HepG2 (cell line): ENCODE results near the gene RAB29. TPM values are rescaled to one million over a fixed set of nuclear protein-coding genes. Genes with fewer than 3 reads are reported as not detected.

Experiments used
- CEBPG ChIP-seq: IDR thresholded peaks from 2 replicates; pipeline ENCODE4 v1.6.1; 2016
- ETV5 ChIP-seq: IDR thresholded peaks from 2 replicates; pipeline ENCODE4 v1.6.1; 2018; ENCODE audit warnings: missing biosample characterization, missing genetic modification reagents, inconsistent platforms, borderline replicate concordance
- HOXA3 ChIP-seq: sonication (generic); formaldehyde crosslinking; IDR thresholded peaks from 2 replicates; pipeline ENCODE4 v1.5.0; 2020; ENCODE audit warnings: missing genetic modification reagents
- IKZF1 ChIP-seq: fragments of 450-650 bp; IDR thresholded peaks from 2 replicates; pipeline ENCODE4 v1.7.1; 2016
- MAFK ChIP-seq, 2 experiments: IDR thresholded peaks in 1 of 2; conservative IDR thresholded peaks in 1 of 2; 2 replicates each; pipeline ENCODE4 v1.6.1; 2011; ENCODE audit warnings: improper control_type of control experiment in 2 of 2, low read length in 2 of 2
- SAP130 ChIP-seq: IDR thresholded peaks from 2 replicates; pipeline ENCODE4 v1.6.1; 2016; ENCODE audit warnings: low read depth
- SIX4 ChIP-seq: sonication (generic); formaldehyde crosslinking; IDR thresholded peaks from 2 replicates; pipeline ENCODE4 v1.4.0; 2020; ENCODE audit warnings: missing genetic modification reagents
- ZBTB7A ChIP-seq: sonication (generic); formaldehyde crosslinking; IDR thresholded peaks from 2 replicates; pipeline ENCODE4 v1.8.0; 2022; ENCODE audit warnings: mild to moderate bottlenecking, missing genetic modification reagents
- ZNF205 ChIP-seq: IDR thresholded peaks from 2 replicates; pipeline ENCODE4 v1.6.1; 2018; ENCODE audit warnings: missing biosample characterization, missing genetic modification reagents
- ZNF430 ChIP-seq: sonication (generic); formaldehyde crosslinking; IDR thresholded peaks from 2 replicates; pipeline ENCODE4 v1.9.0; 2021; ENCODE audit warnings: mild to moderate bottlenecking, missing genetic modification reagents
- ZNF564 ChIP-seq: sonication (generic); formaldehyde crosslinking; IDR thresholded peaks from 2 replicates; pipeline ENCODE4 v1.8.1; 2023; ENCODE audit warnings: mild to moderate bottlenecking, missing genetic modification reagents
- ZNF709 ChIP-seq: sonication (generic); formaldehyde crosslinking; IDR thresholded peaks from 2 replicates; pipeline ENCODE4 v1.5.0; 2020; ENCODE audit warnings: mild to moderate bottlenecking, missing genetic modification reagents
- ZNF747 ChIP-seq: sonication (generic); formaldehyde crosslinking; IDR thresholded peaks from 2 replicates; pipeline ENCODE4 v1.8.1; 2023; ENCODE audit warnings: missing genetic modification reagents, mild to moderate bottlenecking, borderline replicate concordance
- polyA plus RNA-seq, 8 experiments: library from polyadenylated mRNA; depleted of rRNA in 3 of 8; stranded (reverse) in 7 of 8; unstranded in 1 of 8; fragments of >200 nt; fragmentation: Illumina TruSeq in 4 of 8; extraction: Trizol in 4 of 8; gene quantifications; 2 replicates each; pipeline versions ENCODE4 v1.2.1 to v1.2.3, GENCODE V29; 2011 to 2016; ENCODE audit warnings: low read depth in 4 of 8, missing spikeins in 1 of 8, mixed read lengths in 1 of 8; ENCODE audit not compliant: insufficient read depth in 1 of 8
- total RNA-seq, 5 experiments: library from RNA; depleted of rRNA; stranded (reverse); fragments of >200 nt; fragmentation: Illumina TruSeq; extraction: Trizol; gene quantifications; 2 replicates each; pipeline ENCODE4 v1.2.3, GENCODE V29; 2016; ENCODE audit warnings: low read depth in 1 of 5
- TF ChIP-seq, protein P1 (sequence below): IDR thresholded peaks from 2 replicates; pipeline ENCODE4 v1.6.1; 2016; ENCODE audit warnings: low read depth, control low read depth
- TF ChIP-seq, protein P2 (sequence below): IDR thresholded peaks from 2 replicates; pipeline ENCODE4 v1.6.1; 2016; ENCODE audit warnings: low read depth
- TF ChIP-seq, protein P3 (sequence below): sonication (generic); formaldehyde crosslinking; IDR thresholded peaks from 2 replicates; pipeline ENCODE4 v1.4.0; 2020; ENCODE audit warnings: missing genetic modification reagents
- TF ChIP-seq, protein P4 (sequence below): sonication (generic); formaldehyde crosslinking; IDR thresholded peaks from 2 replicates; pipeline ENCODE4 v1.4.0; 2020; ENCODE audit warnings: missing genetic modification reagents, borderline replicate concordance
- TF ChIP-seq, protein P5 (sequence below): sonication (generic); formaldehyde crosslinking; IDR thresholded peaks from 2 replicates; pipeline ENCODE4 v1.8.0; 2022; ENCODE audit warnings: low read depth, missing genetic modification reagents
- TF ChIP-seq, protein P6 (sequence below): sonication (generic); formaldehyde crosslinking; IDR thresholded peaks from 2 replicates; pipeline ENCODE4 v1.4.0; 2020; ENCODE audit warnings: missing genetic modification reagents
- TF ChIP-seq, protein P7 (sequence below): sonication (generic); formaldehyde crosslinking; IDR thresholded peaks from 2 replicates; pipeline ENCODE4 v1.4.0; 2020; ENCODE audit warnings: missing genetic modification reagents

RAB29 gene
- total and polyA plus RNA-seq, 2 of the 13 experiments (the other 11 are each of a cell fraction or from before 2014, with no cell fraction given) = 8.7 to 10.1 TPM

DNA sequence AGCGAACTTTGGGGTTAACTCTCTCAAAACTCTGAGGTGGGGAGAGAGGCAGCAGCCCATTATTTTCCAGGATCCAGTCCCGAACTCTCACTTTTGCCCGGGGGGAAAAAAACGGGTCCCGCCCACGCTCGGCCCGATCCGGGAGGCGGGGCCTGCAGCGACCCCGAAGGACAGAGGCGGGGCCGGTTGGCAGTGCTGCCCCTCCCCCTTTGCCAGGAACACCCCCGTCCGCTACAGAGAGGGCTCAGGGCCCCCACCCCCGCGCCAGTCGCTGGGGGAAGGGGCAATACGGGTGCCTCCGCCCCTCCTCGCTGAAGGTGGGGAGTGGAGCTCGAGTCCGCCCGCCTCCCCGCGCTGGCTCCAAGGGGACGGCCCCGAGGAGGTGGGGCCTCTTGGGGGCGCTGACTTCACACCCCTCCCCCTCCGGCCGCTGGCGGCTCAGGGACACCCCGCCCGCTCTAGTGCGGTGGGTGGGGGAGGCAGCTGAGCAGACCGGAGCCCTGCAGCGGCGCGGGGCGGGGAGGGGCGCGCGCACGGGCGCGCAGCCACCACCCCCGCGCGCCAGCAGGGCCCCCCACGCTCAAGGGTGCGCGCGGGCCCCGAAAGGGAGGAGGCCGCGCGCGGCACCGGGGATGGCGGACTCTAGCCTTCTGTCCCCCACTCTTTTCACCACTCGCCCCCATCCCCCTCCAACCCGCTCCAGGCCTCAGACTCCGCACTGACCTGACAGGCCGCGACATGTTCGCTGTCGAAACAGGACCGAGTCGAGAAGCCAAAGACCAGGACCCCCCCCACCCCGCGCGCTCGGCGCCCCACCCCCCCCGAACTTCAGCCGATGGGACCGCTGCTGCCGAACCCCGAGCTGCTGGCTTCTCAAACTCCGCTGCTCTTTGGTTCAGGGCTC is 25.8 kb downstream of the RAB29 start (continued):
- TF ChIP-seq, protein P1, sequence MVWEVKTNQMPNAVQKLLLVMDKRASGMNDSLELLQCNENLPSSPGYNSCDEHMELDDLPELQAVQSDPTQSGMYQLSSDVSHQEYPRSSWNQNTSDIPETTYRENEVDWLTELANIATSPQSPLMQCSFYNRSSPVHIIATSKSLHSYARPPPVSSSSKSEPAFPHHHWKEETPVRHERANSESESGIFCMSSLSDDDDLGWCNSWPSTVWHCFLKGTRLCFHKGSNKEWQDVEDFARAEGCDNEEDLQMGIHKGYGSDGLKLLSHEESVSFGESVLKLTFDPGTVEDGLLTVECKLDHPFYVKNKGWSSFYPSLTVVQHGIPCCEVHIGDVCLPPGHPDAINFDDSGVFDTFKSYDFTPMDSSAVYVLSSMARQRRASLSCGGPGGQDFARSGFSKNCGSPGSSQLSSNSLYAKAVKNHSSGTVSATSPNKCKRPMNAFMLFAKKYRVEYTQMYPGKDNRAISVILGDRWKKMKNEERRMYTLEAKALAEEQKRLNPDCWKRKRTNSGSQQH = peak; percentile 57
- TF ChIP-seq MAFK (conservative IDR thresholded peaks at IDR 0.05 in 1 of 2, IDR thresholded peaks at IDR 0.05 in 1 of 2; ENCODE audit: low read length in 2 of 2) (no peak), ZNF747 (CRISPR knock-in tag) (no peak), ZNF709 (CRISPR knock-in tag) (0 out of 2 replicates have a peak, but pooled peaks have one; percentile 52), ZNF430 (CRISPR knock-in tag) (peak; percentile 75; the same call in 1 of the 2 replicates), CEBPG (peak; percentile 18; the same call in 1 of the 2 replicates), ZBTB7A (CRISPR knock-in tag) (peak; percentile 49), ZNF205 (peak; percentile 81), ZNF564 (CRISPR knock-in tag) (peak; percentile 47; the same call in 1 of the 2 replicates), HOXA3 (peak; percentile 67), SAP130 (CRISPR knock-in tag) (peak; percentile 79), ETV5 (CRISPR knock-in tag) (peak; percentile 40; the same call in 1 of the 2 replicates), IKZF1 (no peak), SIX4 (CRISPR knock-in tag) (no peak; the same call in 1 of the 2 replicates)
- TF ChIP-seq, protein P2, sequence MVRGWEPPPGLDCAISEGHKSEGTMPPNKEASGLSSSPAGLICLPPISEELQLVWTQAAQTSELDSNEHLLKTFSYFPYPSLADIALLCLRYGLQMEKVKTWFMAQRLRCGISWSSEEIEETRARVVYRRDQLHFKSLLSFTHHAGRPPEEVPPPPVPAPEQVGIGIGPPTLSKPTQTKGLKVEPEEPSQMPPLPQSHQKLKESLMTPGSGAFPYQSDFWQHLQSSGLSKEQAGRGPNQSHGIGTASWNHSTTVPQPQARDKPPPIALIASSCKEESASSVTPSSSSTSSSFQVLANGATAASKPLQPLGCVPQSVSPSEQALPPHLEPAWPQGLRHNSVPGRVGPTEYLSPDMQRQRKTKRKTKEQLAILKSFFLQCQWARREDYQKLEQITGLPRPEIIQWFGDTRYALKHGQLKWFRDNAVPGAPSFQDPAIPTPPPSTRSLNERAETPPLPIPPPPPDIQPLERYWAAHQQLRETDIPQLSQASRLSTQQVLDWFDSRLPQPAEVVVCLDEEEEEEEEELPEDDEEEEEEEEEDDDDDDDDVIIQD = peak; percentile 69
- TF ChIP-seq, protein P3, sequence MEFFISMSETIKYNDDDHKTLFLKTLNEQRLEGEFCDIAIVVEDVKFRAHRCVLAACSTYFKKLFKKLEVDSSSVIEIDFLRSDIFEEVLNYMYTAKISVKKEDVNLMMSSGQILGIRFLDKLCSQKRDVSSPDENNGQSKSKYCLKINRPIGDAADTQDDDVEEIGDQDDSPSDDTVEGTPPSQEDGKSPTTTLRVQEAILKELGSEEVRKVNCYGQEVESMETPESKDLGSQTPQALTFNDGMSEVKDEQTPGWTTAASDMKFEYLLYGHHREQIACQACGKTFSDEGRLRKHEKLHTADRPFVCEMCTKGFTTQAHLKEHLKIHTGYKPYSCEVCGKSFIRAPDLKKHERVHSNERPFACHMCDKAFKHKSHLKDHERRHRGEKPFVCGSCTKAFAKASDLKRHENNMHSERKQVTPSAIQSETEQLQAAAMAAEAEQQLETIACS = peak; percentile 82
- TF ChIP-seq, protein P4, sequence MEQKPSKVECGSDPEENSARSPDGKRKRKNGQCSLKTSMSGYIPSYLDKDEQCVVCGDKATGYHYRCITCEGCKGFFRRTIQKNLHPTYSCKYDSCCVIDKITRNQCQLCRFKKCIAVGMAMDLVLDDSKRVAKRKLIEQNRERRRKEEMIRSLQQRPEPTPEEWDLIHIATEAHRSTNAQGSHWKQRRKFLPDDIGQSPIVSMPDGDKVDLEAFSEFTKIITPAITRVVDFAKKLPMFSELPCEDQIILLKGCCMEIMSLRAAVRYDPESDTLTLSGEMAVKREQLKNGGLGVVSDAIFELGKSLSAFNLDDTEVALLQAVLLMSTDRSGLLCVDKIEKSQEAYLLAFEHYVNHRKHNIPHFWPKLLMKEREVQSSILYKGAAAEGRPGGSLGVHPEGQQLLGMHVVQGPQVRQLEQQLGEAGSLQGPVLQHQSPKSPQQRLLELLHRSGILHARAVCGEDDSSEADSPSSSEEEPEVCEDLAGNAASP = 0 out of 2 replicates have a peak, but pooled peaks have one; percentile 35
- TF ChIP-seq, protein P5, sequence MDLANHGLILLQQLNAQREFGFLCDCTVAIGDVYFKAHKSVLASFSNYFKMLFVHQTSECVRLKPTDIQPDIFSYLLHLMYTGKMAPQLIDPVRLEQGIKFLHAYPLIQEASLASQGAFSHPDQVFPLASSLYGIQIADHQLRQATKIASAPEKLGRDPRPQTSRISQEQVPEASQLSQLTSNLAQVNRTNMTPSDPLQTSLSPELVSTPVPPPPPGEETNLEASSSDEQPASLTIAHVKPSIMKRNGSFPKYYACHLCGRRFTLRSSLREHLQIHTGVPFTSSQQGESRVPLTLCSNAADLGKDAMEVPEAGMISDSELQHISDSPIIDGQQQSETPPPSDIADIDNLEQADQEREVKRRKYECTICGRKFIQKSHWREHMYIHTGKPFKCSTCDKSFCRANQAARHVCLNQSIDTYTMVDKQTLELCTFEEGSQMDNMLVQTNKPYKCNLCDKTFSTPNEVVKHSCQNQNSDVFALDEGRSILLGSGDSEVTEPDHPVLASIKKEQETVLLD (CRISPR knock-in tag) = peak; percentile 88
- TF ChIP-seq, protein P6, sequence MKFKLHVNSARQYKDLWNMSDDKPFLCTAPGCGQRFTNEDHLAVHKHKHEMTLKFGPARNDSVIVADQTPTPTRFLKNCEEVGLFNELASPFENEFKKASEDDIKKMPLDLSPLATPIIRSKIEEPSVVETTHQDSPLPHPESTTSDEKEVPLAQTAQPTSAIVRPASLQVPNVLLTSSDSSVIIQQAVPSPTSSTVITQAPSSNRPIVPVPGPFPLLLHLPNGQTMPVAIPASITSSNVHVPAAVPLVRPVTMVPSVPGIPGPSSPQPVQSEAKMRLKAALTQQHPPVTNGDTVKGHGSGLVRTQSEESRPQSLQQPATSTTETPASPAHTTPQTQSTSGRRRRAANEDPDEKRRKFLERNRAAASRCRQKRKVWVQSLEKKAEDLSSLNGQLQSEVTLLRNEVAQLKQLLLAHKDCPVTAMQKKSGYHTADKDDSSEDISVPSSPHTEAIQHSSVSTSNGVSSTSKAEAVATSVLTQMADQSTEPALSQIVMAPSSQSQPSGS (CRISPR knock-in tag) = peak; percentile 69; the same call in 1 of the 2 replicates
- TF ChIP-seq, protein P7, sequence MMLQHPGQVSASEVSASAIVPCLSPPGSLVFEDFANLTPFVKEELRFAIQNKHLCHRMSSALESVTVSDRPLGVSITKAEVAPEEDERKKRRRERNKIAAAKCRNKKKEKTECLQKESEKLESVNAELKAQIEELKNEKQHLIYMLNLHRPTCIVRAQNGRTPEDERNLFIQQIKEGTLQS = no peak
